A673 (cell line): ENCODE measurements around the gene MINDY4. TPM values are rescaled to one million over a fixed set of nuclear protein-coding genes. Genes with fewer than 3 reads are reported as not detected.

Source experiments
- BruUV-seq: library from RNA; stranded (reverse); fragments of 400-500 nt; replicated peaks from 2 replicates; lab custom pipeline; 2021; lab: Mats Ljungman, UMichigan
- CTCF ChIA-PET: fragments of 300-600 bp; sonication (Branson Sonifier 250); formaldehyde crosslinking; loops from one replicate; lab custom pipeline; 2022; ENCODE audit warnings: antibody characterized with exemption; lab: Charles Lee
- POLR2A ChIA-PET: fragments of 300-600 bp; sonication (Branson Sonifier 250); formaldehyde crosslinking; loops from one replicate; lab custom pipeline; 2022; ENCODE audit warnings: antibody characterized with exemption; ENCODE audit not compliant: low non-redundant PET; lab: Charles Lee
- DNase-seq: peaks from one replicate; pipeline ENCODE4 v3.0.0-alpha.2; 2015; ENCODE audit warnings: low spot score
- H3K27ac ChIP-seq: fragments of 200-600 bp; sonication (generic); 2 replicates; pipeline ENCODE4 v1.5.1; 2016; ENCODE audit warnings: mixed run types, low read depth, mild to moderate bottlenecking, mixed read lengths, antibody characterized with exemption, low read length; ENCODE audit not compliant: poor library complexity, severe bottlenecking
- H3K27me3 ChIP-seq: fragments of 200-600 bp; sonication (generic); replicated peaks from 2 replicates; pipeline ENCODE4 v1.6.1; 2017; ENCODE audit warnings: mixed run types, low read depth, mild to moderate bottlenecking, mixed read lengths, antibody characterized with exemption, low read length; ENCODE audit not compliant: insufficient read depth, poor library complexity
- H3K36me3 ChIP-seq: fragments of 200-600 bp; sonication (generic); 2 replicates; pipeline ENCODE4 v1.6.1; 2016; ENCODE audit warnings: mixed run types, mild to moderate bottlenecking, mixed read lengths, antibody characterized with exemption, low read length; ENCODE audit not compliant: insufficient read depth, poor library complexity, severe bottlenecking
- H3K4me1 ChIP-seq: fragments of 200-600 bp; sonication (generic); 2 replicates; pipeline ENCODE4 v1.6.1; 2017; ENCODE audit warnings: mixed run types, mild to moderate bottlenecking, mixed read lengths, antibody characterized with exemption, low read length; ENCODE audit not compliant: insufficient read depth, poor library complexity, severe bottlenecking
- H3K4me3 ChIP-seq: fragments of 200-600 bp; sonication (generic); 2 replicates; pipeline ENCODE4 v1.5.1; 2016; ENCODE audit warnings: low read depth, mixed run types, mild to moderate bottlenecking, mixed read lengths, low read length; ENCODE audit not compliant: poor library complexity, severe bottlenecking
- H3K9me3 ChIP-seq: fragments of 200-600 bp; sonication (generic); 2 replicates; pipeline ENCODE4 v1.6.1; 2016; ENCODE audit warnings: mixed run types, low read depth, mild to moderate bottlenecking, mixed read lengths, antibody characterized with exemption, low read length; ENCODE audit not compliant: poor library complexity, severe bottlenecking
- CTCF ChIP-seq: fragments of 300-800, 200-600 bp; sonication (generic); conservative IDR thresholded peaks from 2 replicates; pipeline ENCODE4 v1.5.1; 2017; ENCODE audit warnings: low read depth, mild to moderate bottlenecking, antibody characterized with exemption, low read length, moderate library complexity, mixed read lengths
- EZH2 ChIP-seq: fragments of 200-600 bp; sonication (generic); IDR thresholded peaks from 2 replicates; pipeline ENCODE4 v1.6.1; 2017; ENCODE audit warnings: borderline replicate concordance, low read depth, mild to moderate bottlenecking, mixed read lengths, antibody characterized with exemption, low read length; ENCODE audit not compliant: poor library complexity, severe bottlenecking
- intact Hi-C: fragments of 100-400 bp; cut with micrococcal nuclease; formaldehyde crosslinking; loops from one replicate; pipeline ENCODE4 v1.10.0; 2022; ENCODE audit not compliant: unreplicated experiment
- total RNA-seq: library from RNA; stranded (reverse); gene quantifications from 2 replicates; pipeline ENCODE4 v1.2.3, GENCODE V29; 2021

MINDY4 gene
- total RNA-seq, 1 experiment from 2014 or later, result 3.8 TPM

- Histone ChIP-seq H3K27me3 (no peaks in the 10 kb centered on the region), H3K9me3 (no peaks in the 10 kb centered on the region), H3K4me3 (no peak overlapping the region), H3K36me3 (no peaks in the 10 kb centered on the region), H3K27ac (no peak overlapping the region), H3K4me1 (no peaks in the 10 kb centered on the region)
- ChIA-PET POLR2A (no interaction called here), CTCF (no interaction called here)
- no TSS peak for BruUV-seq
- DNase-seq, result no peak
- intact Hi-C loops, result no loop called here
- TF ChIP-seq CTCF (no peak), EZH2 (no peak)
Observed at GRCh38 chr7:30861612-30862011, 90.4 kb downstream of the MINDY4 start.

GRCh38 chr7:30862995-30863705 is 91.9 kb downstream of the MINDY4 start:
- POLR2A ChIA-PET, result no interaction called here

GRCh38 chr7:30863706-30864035 is 92.5 kb downstream of the MINDY4 start:
- H3K36me3 ChIP-seq, result no peaks in the 10 kb centered on the region
- ChIA-PET POLR2A (no interaction called here), CTCF (no interaction called here)
- DNase-seq, result no peak
- H3K27me3 ChIP-seq, result no peaks in the 10 kb centered on the region
- H3K9me3 ChIP-seq, result no peaks in the 10 kb centered on the region
- H3K27ac ChIP-seq, result no peak overlapping the region
- intact Hi-C loops, result no loop called here
- no peak overlapping the region for H3K4me3 ChIP-seq
- H3K4me1 ChIP-seq, result no peaks in the 10 kb centered on the region
- no TSS peak for BruUV-seq
- TF ChIP-seq EZH2, result no peak
- TF ChIP-seq CTCF, result no peak

More at GRCh38 chr7:30862995-30863705, 91.9 kb downstream of the MINDY4 start:
- H3K9me3 ChIP-seq, result no peaks in the 10 kb centered on the region
- CTCF ChIA-PET, result no interaction called here
- no peak overlapping the region for H3K27ac ChIP-seq
- DNase-seq, result no peak
- no peaks in the 10 kb centered on the region for H3K27me3 ChIP-seq
- intact Hi-C loops, result no loop called here
- no peak overlapping the region for H3K4me3 ChIP-seq
- TF ChIP-seq EZH2 (no peak), CTCF (no peak)
- H3K4me1 ChIP-seq, result no peaks in the 10 kb centered on the region
- no TSS peak for BruUV-seq
- H3K36me3 ChIP-seq, result no peaks in the 10 kb centered on the region
